Hepatocyte (in vitro differentiated cells): ENCODE results near the gene PIAS4.

Experiments used
- EZH2 ChIP-seq: fragments of 200-600 bp; sonication (generic); IDR thresholded peaks from 2 replicates; pipeline ENCODE4 v1.6.1; 2016; ENCODE audit warnings: antibody characterized with exemption, mild to moderate bottlenecking, borderline replicate concordance
- EZH2phosphoT487 ChIP-seq: fragments of 200-600 bp; sonication (generic); IDR thresholded peaks from one replicate; pipeline ENCODE4 v1.6.1; 2018; ENCODE audit warnings: antibody characterized with exemption, mild to moderate bottlenecking, low read depth, moderate library complexity; ENCODE audit not compliant: unreplicated experiment, severe bottlenecking
- TF ChIP-seq, protein P1 (sequence below): fragments of 200-600 bp; sonication (generic); IDR thresholded peaks from 2 replicates; pipeline ENCODE4 v1.5.1; 2016; ENCODE audit warnings: antibody characterized with exemption, mild to moderate bottlenecking; ENCODE audit not compliant: poor library complexity

DNA sequence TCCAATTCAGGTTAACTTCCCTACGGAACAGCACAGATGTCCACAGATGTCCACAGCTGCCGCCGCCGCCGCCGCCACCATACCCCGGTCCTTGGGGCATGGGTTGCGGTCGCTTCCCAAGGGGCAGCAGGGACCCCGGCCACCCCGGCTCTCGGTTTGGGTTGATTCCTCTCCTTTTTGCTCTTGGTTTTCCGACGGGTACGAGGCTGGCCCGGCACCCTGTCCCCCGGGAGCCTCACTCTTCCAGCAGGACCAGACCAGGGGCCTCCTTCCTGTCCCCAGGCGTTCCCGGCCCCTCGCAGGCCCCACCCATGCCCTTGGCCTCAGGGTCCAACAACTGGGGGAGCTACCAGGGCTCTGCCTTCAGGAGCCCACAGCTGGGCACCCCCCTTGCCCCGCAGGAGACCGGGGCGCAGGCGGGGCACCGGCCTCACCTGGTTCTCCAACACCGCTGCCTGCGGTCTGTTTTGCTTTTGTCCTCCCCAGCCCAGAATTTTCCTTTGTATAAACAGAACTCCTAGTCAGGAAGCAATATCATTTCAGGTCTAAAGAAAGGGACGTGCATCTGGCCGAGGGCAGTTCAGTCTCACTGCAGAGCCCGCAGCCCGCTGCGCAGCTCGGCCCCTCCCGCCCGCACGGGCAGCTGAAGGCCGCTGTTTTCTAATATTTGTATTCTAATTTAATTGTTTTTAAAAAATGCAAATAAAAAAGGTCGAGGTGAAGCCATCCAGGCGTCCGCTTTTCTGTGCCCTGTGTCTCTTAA is 31.3 kb downstream of the PIAS4 start:
- TF ChIP-seq, protein P1, sequence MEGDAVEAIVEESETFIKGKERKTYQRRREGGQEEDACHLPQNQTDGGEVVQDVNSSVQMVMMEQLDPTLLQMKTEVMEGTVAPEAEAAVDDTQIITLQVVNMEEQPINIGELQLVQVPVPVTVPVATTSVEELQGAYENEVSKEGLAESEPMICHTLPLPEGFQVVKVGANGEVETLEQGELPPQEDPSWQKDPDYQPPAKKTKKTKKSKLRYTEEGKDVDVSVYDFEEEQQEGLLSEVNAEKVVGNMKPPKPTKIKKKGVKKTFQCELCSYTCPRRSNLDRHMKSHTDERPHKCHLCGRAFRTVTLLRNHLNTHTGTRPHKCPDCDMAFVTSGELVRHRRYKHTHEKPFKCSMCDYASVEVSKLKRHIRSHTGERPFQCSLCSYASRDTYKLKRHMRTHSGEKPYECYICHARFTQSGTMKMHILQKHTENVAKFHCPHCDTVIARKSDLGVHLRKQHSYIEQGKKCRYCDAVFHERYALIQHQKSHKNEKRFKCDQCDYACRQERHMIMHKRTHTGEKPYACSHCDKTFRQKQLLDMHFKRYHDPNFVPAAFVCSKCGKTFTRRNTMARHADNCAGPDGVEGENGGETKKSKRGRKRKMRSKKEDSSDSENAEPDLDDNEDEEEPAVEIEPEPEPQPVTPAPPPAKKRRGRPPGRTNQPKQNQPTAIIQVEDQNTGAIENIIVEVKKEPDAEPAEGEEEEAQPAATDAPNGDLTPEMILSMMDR, result no peak
- TF ChIP-seq EZH2 (no peak), EZH2phosphoT487 (no peak)
